HG02973 (cell line): ENCODE results near the gene NOL4L.
"Not testable (repeated sequence)": the region's sequence is repeated elsewhere in the genome, so short reads cannot be mapped to it uniquely, and the experiment has no call there.

Experiments
- ATAC-seq: cut with Tn5 transposase; IDR thresholded peaks from one replicate; pipeline ENCODE4 v1.9.1; 2021; ENCODE audit warnings: moderate library complexity; ENCODE audit not compliant: unreplicated experiment

Gene NOL4L

GRCh38 chr20:32474967-32475811, 109.9 kb downstream of the NOL4L start:
- ATAC-seq = no peak

GRCh38 chr20:32474717-32474966, 110.5 kb downstream of the NOL4L start:
- ATAC-seq = no peak

GRCh38 chr20:32474009-32474716, 111.0 kb downstream of the NOL4L start:
- ATAC-seq = no peak

GRCh38 chr20:32473231-32474008, 111.7 kb downstream of the NOL4L start:
- no peak for ATAC-seq

GRCh38 chr20:32472581-32473207, 112.4 kb downstream of the NOL4L start:
- no peak for ATAC-seq

- ATAC-seq = no peak
Measured at GRCh38 chr20:32470940-32471339, 114.2 kb downstream of the NOL4L start.

GRCh38 chr20:32470025-32470861, 114.9 kb downstream of the NOL4L start:
- no peak for ATAC-seq

- no peak for ATAC-seq
Measured at GRCh38 chr20:32468860-32469259, 116.3 kb downstream of the NOL4L start.

GRCh38 chr20:32468313-32468640, 116.9 kb downstream of the NOL4L start:
- no peak for ATAC-seq

- ATAC-seq = no peak
Measured at GRCh38 chr20:32467506-32468312, 117.4 kb downstream of the NOL4L start.

- no peak for ATAC-seq
Measured at GRCh38 chr20:32466739-32467505, 118.2 kb downstream of the NOL4L start.

- ATAC-seq = not testable (repeated sequence)
Measured at GRCh38 chr20:32465901-32466675, 119.0 kb downstream of the NOL4L start.

- no peak for ATAC-seq
Measured at GRCh38 chr20:32465092-32465900, 119.8 kb downstream of the NOL4L start.

GRCh38 chr20:32464401-32465091, 120.6 kb downstream of the NOL4L start:
- no peak for ATAC-seq

- ATAC-seq = no peak
Measured at GRCh38 chr20:32463642-32464400, 121.3 kb downstream of the NOL4L start.
